Thyroid gland (tissue), 4 donors: ENCODE measurements around the gene FARS2. TPM values are rescaled to one million over a fixed set of nuclear protein-coding genes. Genes with fewer than 3 reads are reported as not detected.

ENCODE experiments used
- DNase-seq, 2 donors: peaks; one replicate each; pipeline ENCODE4 v3.0.0-alpha.2; 2019
- H3K27ac ChIP-seq, 3 donors: fragments of 200-600 bp; sonication (generic); 1 replicate in 2 of 3; 2 replicates in 1 of 3; pipeline ENCODE4 v1.5.1; 2016 to 2019; ENCODE audit warnings: mild to moderate bottlenecking in 1 of 3, moderate library complexity in 1 of 3
- H3K27me3 ChIP-seq: fragments of 200-600 bp; sonication (generic); one replicate; pipeline ENCODE4 v1.5.1; 2019
- H3K36me3 ChIP-seq, 2 donors: fragments of 200-600 bp; sonication (generic); one replicate each; pipeline ENCODE4 v1.5.1; 2016 to 2019
- H3K4me1 ChIP-seq, 2 donors: fragments of 200-600 bp; sonication (generic); one replicate each; pipeline ENCODE4 v1.5.1; 2017 to 2019
- H3K4me3 ChIP-seq, 3 donors: fragments of 200-600 bp; sonication (generic); replicated peaks in 1 of 3; 1 replicate in 2 of 3; 2 replicates in 1 of 3; pipeline ENCODE4 v1.5.1; 2016; ENCODE audit warnings: mild to moderate bottlenecking in 1 of 3
- H3K9me3 ChIP-seq: fragments of 200-600 bp; sonication (generic); one replicate; pipeline ENCODE4 v1.5.1; 2017
- POLR2A ChIP-seq, 2 donors: fragments of 450-650 bp; IDR thresholded peaks; one replicate each; pipeline ENCODE4 v1.6.1; 2017; ENCODE audit warnings: antibody characterized with exemption in 2 of 2, mild to moderate bottlenecking in 2 of 2, moderate library complexity in 1 of 2
- WGBS, 2 donors: methylation state at CpG; one replicate each; pipeline ENCODE4 v1.1.5; 2017; 5-methylcytosine and 5-hydroxymethylcytosine counted together
- intact Hi-C: fragments of 100-400 bp; cut with DNase I; formaldehyde crosslinking; loops from one replicate; pipeline ENCODE4 v1.15.1; 2023
- total RNA-seq, 4 donors: library from RNA; depleted of rRNA; stranded (reverse); fragments of >200 nt; gene quantifications; one replicate each; pipeline ENCODE4 v1.2.3, GENCODE V29; 2016
- TF ChIP-seq, protein P1 (sequence below), 6 experiments: fragments of 200-600 bp in 3 of 6; fragments of 450-650 bp in 3 of 6; sonication (generic) in 3 of 6; IDR thresholded peaks; one replicate each; pipeline ENCODE4 v1.5.1; 2016 to 2019; ENCODE audit warnings: antibody characterized with exemption in 6 of 6, mild to moderate bottlenecking in 2 of 6, inconsistent platforms in 1 of 6, moderate library complexity in 1 of 6

The FARS2 gene
- total RNA-seq, 4 donors from 2014 or later = 27.4 to 47.1 (median 34.2) TPM

DNA sequence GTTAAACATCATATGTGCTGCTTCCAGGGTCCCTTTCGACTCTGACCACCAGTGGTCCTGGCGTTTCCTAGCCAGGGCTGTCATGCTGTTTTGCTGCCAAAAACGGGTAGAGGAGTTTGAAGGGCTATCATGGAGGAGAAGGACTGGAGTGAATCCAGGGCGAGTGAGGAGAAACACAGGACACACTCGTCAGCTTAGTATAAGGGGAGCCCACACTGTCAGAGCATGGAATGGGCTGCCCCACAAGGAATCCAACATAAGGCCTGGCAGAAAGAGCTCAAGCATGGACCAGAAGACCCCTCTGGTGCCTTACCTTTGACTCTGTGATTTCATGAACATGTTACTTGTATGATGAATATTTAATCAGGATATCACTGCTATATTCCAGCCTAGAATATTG is 498.3 kb downstream of the FARS2 start:
- WGBS, 2 donors = 88 to 90% methylated on average over 5 of the region's 5 CpGs
- H3K9me3 ChIP-seq = no peaks in the 10 kb centered on the region
- H3K4me1 ChIP-seq = peaks cover 8 to 9% of the 10 kb centered on the region in 2 donors
- TF ChIP-seq, protein P1, sequence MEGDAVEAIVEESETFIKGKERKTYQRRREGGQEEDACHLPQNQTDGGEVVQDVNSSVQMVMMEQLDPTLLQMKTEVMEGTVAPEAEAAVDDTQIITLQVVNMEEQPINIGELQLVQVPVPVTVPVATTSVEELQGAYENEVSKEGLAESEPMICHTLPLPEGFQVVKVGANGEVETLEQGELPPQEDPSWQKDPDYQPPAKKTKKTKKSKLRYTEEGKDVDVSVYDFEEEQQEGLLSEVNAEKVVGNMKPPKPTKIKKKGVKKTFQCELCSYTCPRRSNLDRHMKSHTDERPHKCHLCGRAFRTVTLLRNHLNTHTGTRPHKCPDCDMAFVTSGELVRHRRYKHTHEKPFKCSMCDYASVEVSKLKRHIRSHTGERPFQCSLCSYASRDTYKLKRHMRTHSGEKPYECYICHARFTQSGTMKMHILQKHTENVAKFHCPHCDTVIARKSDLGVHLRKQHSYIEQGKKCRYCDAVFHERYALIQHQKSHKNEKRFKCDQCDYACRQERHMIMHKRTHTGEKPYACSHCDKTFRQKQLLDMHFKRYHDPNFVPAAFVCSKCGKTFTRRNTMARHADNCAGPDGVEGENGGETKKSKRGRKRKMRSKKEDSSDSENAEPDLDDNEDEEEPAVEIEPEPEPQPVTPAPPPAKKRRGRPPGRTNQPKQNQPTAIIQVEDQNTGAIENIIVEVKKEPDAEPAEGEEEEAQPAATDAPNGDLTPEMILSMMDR (IDR thresholded peaks at IDR 0.05) = no peak
- no peak for TF ChIP-seq POLR2A (IDR thresholded peaks at IDR 0.05)
- intact Hi-C loops = no loop called here
- no peaks in the 10 kb centered on the region for H3K27me3 ChIP-seq
- no peak for DNase-seq
- no peaks in the 10 kb centered on the region for H3K36me3 ChIP-seq
- no peak overlapping the region for H3K27ac ChIP-seq
- H3K4me3 ChIP-seq = no peak overlapping the region

DNA sequence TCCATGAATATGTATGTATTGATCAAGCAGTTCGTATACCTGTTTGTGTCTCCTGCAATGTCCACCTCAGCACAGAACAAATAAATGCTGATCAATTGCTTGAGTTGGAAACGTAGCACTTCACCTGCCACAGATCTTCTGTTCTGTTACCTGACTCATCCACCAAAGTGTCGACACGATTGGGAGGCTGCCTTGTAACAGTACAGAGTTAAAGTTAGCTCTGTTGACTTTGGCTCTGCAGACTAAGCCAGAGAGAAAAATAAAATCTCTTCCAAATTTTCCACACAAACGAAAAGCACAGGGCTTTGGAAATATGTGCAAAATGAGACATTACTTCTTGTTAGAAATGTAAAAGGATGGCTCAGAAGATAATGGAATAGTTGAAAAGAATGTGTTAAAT is 500.1 kb downstream of the FARS2 start:
- WGBS, 2 donors = 74 to 83% methylated on average over 5 of the region's 5 CpGs
- TF ChIP-seq, protein P1 (IDR thresholded peaks at IDR 0.05) = no peak
- no peak for TF ChIP-seq POLR2A (IDR thresholded peaks at IDR 0.05)
- Histone ChIP-seq H3K27ac (no peak overlapping the region), H3K27me3 (no peaks in the 10 kb centered on the region), H3K36me3 (no peaks in the 10 kb centered on the region), H3K4me1 (peaks cover 15 to 16% of the 10 kb centered on the region in 2 donors), H3K4me3 (no peak overlapping the region), H3K9me3 (no peaks in the 10 kb centered on the region)
- intact Hi-C loops = no loop called here
- DNase-seq = no peak

DNA sequence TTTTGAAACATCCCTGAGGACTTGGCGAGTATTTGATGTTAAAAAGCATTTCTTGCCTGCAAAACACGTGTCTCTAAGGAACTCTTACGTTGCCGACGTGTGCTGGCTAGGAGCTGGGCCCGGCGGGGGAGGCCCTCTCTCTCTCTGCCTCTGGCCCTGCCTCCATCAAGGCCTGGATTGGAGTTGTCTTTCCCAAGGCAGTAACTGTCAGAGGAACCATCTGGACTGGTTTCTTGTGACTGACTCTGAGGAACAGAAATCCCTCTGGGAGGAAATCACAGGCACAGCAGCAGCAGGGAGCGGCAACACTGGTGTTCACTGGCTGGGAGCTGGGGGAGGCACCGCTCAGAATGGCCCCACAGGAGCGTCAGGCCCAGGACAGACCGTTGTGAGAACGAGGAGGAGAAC is 501.3 kb downstream of the FARS2 start:
- no peak for DNase-seq
- peaks cover 15 to 16% of the 10 kb centered on the region in 2 donors for H3K4me1 ChIP-seq
- H3K27me3 ChIP-seq = no peaks in the 10 kb centered on the region
- H3K9me3 ChIP-seq = no peaks in the 10 kb centered on the region
- no peak overlapping the region for H3K27ac ChIP-seq
- TF ChIP-seq, protein P1 (IDR thresholded peaks at IDR 0.05) = no peak
- TF ChIP-seq POLR2A (IDR thresholded peaks at IDR 0.05) = no peak
- no peak overlapping the region for H3K4me3 ChIP-seq
- intact Hi-C loops = no loop called here
- WGBS, 2 donors = 92 to 96% methylated on average over 12 of the region's 12 CpGs
- no peaks in the 10 kb centered on the region for H3K36me3 ChIP-seq

DNA sequence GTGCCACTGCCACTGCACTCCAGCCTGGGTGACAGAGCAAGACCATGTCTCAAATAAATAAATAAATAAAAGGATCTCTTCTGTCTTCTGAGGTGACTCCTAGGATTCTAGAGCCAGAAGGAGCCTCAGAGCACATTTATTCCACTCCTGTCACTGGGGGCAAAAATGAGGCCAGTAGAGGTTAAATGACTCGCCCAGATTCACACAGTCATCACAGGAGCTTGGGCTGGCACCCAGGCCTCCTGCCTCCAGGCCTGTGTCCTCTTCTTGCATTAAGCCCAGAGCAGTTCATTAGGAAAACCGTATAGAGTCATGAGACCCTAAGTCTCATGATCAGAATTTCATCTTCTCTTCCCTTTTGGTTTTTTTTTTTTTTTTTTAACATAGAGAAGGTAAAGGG is 502.1 kb downstream of the FARS2 start:
- no peaks in the 10 kb centered on the region for H3K9me3 ChIP-seq
- peaks cover 15 to 16% of the 10 kb centered on the region in 2 donors for H3K4me1 ChIP-seq
- H3K27me3 ChIP-seq = no peaks in the 10 kb centered on the region
- TF ChIP-seq, protein P1 (IDR thresholded peaks at IDR 0.05) = no peak
- no peak for TF ChIP-seq POLR2A (IDR thresholded peaks at IDR 0.05)
- WGBS, 2 donors = 84 to 93% methylated on average over 2 of the region's 2 CpGs
- DNase-seq = no peak
- H3K27ac ChIP-seq = no peak overlapping the region
- H3K4me3 ChIP-seq = no peak overlapping the region
- H3K36me3 ChIP-seq = no peaks in the 10 kb centered on the region
- intact Hi-C loops = no loop called here

DNA sequence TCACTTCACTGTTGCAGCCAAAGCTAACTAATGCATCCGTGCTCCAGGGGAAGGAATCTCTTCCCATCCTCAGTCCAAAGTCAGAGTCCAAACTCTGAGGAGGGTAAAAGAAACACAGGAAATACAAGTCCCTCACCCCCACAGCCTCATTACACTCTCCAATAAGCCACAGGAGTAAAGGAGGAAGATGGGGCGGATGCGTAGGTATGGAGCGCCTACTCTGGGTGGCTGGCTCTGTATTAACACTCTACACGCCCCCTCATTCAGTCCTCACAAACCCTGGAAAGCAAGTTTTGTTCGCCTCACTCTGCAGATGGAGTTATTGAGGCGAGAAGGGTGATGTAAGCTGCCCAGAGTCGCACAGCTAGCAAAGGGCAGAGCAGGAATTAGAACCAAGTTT is 502.6 kb downstream of the FARS2 start:
- H3K36me3 ChIP-seq = no peaks in the 10 kb centered on the region
- WGBS, 2 donors = 56 to 77% methylated on average over 8 of the region's 8 CpGs
- no peak overlapping the region for H3K4me3 ChIP-seq
- DNase-seq = no peak
- H3K27ac ChIP-seq = no peak overlapping the region
- H3K27me3 ChIP-seq = no peaks in the 10 kb centered on the region
- intact Hi-C loops = no loop called here
- H3K4me1 ChIP-seq = peaks cover 15 to 16% of the 10 kb centered on the region in 2 donors
- no peaks in the 10 kb centered on the region for H3K9me3 ChIP-seq
- TF ChIP-seq, protein P1 (IDR thresholded peaks at IDR 0.05) = no peak
- no peak for TF ChIP-seq POLR2A (IDR thresholded peaks at IDR 0.05)
